ENCODE data around the gene COL5A2.
A peak's percentile ranks its signal among the peaks of the same experiment; 100 is the strongest.

COL5A2 gene

GRCh38 chr2:188997263-188997662 lies 182.3 kb downstream of the COL5A2 start:
- no peak for DNase-seq (ENCODE audit: low read depth)

- no peak for DNase-seq (ENCODE audit: low read depth)
Measured at GRCh38 chr2:188993247-188993646, 186.3 kb downstream of the COL5A2 start.

- no peak for DNase-seq (ENCODE audit: low read depth)
Measured at GRCh38 chr2:188986839-188987238, 192.7 kb downstream of the COL5A2 start.

- peak; percentile 67 for DNase-seq (ENCODE audit: low read depth)
Measured at GRCh38 chr2:188984680-188985079, 194.9 kb downstream of the COL5A2 start.

GRCh38 chr2:188984065-188984491 lies 195.5 kb downstream of the COL5A2 start:
- DNase-seq (ENCODE audit: low read depth), result peak; percentile 55

- DNase-seq (ENCODE audit: low read depth), result peak; percentile 65
Measured at GRCh38 chr2:188983427-188984064, 196.0 kb downstream of the COL5A2 start.
